ENCODE results near the gene NACC1. TPM values are rescaled to one million over a fixed set of nuclear protein-coding genes. Genes with fewer than 3 reads are reported as not detected.

Gene NACC1
- total and polyA plus RNA-seq, 2 of the 13 experiments (the other 11 are each of a cell fraction or from before 2014, with no cell fraction given), result 31.8 to 42.3 TPM

DNA sequence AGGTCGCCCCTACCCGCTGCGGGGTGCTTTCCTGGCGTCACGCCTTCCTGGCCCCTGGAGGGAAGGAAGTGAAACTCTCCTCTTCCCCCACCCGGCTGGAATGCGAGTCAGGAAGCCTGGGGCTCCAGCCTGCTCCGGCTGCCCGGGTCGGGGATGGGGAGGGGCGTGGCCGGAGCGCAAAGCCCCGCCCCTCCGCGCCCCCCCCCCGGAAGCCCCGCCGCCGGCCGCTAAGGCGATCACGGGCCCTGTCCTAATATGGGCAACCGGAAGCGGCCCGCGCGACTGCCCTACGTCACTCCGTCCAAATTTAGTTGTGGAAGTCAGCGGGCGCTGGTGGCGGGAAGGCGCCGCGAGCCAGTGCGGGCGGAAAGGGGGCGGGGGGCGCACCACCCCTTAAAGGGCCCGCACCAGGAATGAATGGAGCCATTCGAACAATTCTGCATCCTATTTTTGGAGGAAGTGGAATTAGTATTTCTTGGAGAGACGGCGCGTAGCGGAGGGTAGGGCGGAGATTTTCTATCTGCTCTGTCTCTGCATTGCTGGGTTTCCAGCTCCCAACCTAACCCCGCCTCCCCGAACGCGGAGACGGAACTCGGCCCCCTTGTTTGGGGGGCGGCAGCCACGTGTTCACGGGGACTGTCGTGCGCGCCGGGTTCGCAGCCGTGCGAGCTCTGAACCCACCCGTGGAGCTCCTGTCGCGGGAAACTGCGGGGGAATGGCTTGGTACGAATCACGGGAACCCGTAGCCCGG, 33.7 kb downstream of the NACC1 start (continued):
- no peak for TF ChIP-seq REXO4 (CRISPR knock-in tag; IDR thresholded peaks at IDR 0.05; ENCODE audit: borderline replicate concordance)
- peak; percentile 50; the same call in 1 of the 2 replicates for TF ChIP-seq ZNF792 (CRISPR knock-in tag; IDR thresholded peaks at IDR 0.05)
- TF ChIP-seq, protein P1, sequence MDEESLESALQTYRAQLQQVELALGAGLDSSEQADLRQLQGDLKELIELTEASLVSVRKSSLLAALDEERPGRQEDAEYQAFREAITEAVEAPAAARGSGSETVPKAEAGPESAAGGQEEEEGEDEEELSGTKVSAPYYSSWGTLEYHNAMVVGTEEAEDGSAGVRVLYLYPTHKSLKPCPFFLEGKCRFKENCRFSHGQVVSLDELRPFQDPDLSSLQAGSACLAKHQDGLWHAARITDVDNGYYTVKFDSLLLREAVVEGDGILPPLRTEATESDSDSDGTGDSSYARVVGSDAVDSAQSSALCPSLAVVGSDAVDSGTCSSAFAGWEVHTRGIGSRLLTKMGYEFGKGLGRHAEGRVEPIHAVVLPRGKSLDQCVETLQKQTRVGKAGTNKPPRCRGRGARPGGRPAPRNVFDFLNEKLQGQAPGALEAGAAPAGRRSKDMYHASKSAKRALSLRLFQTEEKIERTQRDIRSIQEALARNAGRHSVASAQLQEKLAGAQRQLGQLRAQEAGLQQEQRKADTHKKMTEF (CRISPR knock-in tag; IDR thresholded peaks at IDR 0.05), result peak; percentile 65; the same call in 1 of the 2 replicates
- TF ChIP-seq SP5 (CRISPR knock-in tag; IDR thresholded peaks at IDR 0.05; ENCODE audit: borderline replicate concordance, low read depth), result peak; percentile 21; the same call in 1 of the 2 replicates
- peak; percentile 60; the same call in 1 of the 2 replicates for TF ChIP-seq ZNF547 (CRISPR knock-in tag; IDR thresholded peaks at IDR 0.05)
- 0 out of 2 replicates have a peak, but pooled peaks have one; percentile 44 for TF ChIP-seq ZNF510 (CRISPR knock-in tag; IDR thresholded peaks at IDR 0.05; ENCODE audit: low read depth)
- TF ChIP-seq, protein P2, sequence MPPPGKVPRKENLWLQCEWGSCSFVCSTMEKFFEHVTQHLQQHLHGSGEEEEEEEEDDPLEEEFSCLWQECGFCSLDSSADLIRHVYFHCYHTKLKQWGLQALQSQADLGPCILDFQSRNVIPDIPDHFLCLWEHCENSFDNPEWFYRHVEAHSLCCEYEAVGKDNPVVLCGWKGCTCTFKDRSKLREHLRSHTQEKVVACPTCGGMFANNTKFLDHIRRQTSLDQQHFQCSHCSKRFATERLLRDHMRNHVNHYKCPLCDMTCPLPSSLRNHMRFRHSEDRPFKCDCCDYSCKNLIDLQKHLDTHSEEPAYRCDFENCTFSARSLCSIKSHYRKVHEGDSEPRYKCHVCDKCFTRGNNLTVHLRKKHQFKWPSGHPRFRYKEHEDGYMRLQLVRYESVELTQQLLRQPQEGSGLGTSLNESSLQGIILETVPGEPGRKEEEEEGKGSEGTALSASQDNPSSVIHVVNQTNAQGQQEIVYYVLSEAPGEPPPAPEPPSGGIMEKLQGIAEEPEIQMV (CRISPR knock-in tag; IDR thresholded peaks at IDR 0.05; ENCODE audit: low read depth), result peak; percentile 27; the same call in 1 of the 2 replicates
- TF ChIP-seq, protein P3, sequence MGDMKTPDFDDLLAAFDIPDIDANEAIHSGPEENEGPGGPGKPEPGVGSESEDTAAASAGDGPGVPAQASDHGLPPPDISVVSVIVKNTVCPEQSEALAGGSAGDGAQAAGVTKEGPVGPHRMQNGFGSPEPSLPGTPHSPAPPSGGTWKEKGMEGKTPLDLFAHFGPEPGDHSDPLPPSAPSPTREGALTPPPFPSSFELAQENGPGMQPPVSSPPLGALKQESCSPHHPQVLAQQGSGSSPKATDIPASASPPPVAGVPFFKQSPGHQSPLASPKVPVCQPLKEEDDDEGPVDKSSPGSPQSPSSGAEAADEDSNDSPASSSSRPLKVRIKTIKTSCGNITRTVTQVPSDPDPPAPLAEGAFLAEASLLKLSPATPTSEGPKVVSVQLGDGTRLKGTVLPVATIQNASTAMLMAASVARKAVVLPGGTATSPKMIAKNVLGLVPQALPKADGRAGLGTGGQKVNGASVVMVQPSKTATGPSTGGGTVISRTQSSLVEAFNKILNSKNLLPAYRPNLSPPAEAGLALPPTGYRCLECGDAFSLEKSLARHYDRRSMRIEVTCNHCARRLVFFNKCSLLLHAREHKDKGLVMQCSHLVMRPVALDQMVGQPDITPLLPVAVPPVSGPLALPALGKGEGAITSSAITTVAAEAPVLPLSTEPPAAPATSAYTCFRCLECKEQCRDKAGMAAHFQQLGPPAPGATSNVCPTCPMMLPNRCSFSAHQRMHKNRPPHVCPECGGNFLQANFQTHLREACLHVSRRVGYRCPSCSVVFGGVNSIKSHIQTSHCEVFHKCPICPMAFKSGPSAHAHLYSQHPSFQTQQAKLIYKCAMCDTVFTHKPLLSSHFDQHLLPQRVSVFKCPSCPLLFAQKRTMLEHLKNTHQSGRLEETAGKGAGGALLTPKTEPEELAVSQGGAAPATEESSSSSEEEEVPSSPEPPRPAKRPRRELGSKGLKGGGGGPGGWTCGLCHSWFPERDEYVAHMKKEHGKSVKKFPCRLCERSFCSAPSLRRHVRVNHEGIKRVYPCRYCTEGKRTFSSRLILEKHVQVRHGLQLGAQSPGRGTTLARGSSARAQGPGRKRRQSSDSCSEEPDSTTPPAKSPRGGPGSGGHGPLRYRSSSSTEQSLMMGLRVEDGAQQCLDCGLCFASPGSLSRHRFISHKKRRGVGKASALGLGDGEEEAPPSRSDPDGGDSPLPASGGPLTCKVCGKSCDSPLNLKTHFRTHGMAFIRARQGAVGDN (CRISPR knock-in tag; IDR thresholded peaks at IDR 0.05), result peak; percentile 79
- no peak for TF ChIP-seq TCF7 (IDR thresholded peaks at IDR 0.05; ENCODE audit: low read depth)
- TF ChIP-seq PHF8 (CRISPR knock-in tag; IDR thresholded peaks at IDR 0.05), result peak; percentile 58; the same call in 1 of the 2 replicates
- TF ChIP-seq ZNF296 (CRISPR knock-in tag; conservative IDR thresholded peaks at IDR 0.05), result 0 out of 2 replicates have a peak, but pooled peaks have one; percentile 22
- TF ChIP-seq, protein P4, sequence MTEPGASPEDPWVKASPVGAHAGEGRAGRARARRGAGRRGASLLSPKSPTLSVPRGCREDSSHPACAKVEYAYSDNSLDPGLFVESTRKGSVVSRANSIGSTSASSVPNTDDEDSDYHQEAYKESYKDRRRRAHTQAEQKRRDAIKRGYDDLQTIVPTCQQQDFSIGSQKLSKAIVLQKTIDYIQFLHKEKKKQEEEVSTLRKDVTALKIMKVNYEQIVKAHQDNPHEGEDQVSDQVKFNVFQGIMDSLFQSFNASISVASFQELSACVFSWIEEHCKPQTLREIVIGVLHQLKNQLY (CRISPR knock-in tag; IDR thresholded peaks at IDR 0.05), result peak; percentile 24; the same call in 1 of the 2 replicates
- TF ChIP-seq ZNF589 (CRISPR knock-in tag; conservative IDR thresholded peaks at IDR 0.05), result no peak
- 0 out of 2 replicates have a peak, but pooled peaks have one; percentile 12 for TF ChIP-seq WIZ (CRISPR knock-in tag; IDR thresholded peaks at IDR 0.05)
- TF ChIP-seq ELF1 (CRISPR knock-in tag; IDR thresholded peaks at IDR 0.05), result peak; percentile 82
- peak; percentile 70; the same call in 1 of the 2 replicates for TF ChIP-seq TSC22D2 (CRISPR knock-in tag; IDR thresholded peaks at IDR 0.05; ENCODE audit: borderline replicate concordance)
- TF ChIP-seq SATB2 (CRISPR knock-in tag; IDR thresholded peaks at IDR 0.05), result no peak
- TF ChIP-seq SNAI1 (CRISPR knock-in tag; IDR thresholded peaks at IDR 0.05; ENCODE audit: borderline replicate concordance), result peak; percentile 77; the same call in 1 of the 2 replicates
- TF ChIP-seq ARNTL (CRISPR knock-in tag; IDR thresholded peaks at IDR 0.05), result peak; percentile 73; the same call in 1 of the 2 replicates
- no peak for TF ChIP-seq RBM39 (IDR thresholded peaks at IDR 0.05; ENCODE audit: low read depth, low read length, poor library complexity, severe bottlenecking)

Measured in HepG2 (cell line).